GM19395 (cell line): ENCODE results near the gene NEK10.

Experiments
- ATAC-seq: cut with Tn5 transposase; IDR thresholded peaks from one replicate; pipeline ENCODE4 v1.9.1; 2021; ENCODE audit warnings: mild to moderate bottlenecking, moderate library complexity; ENCODE audit not compliant: unreplicated experiment

NEK10 gene

GRCh38 chr3:27252646-27253045, 116.5 kb downstream of the NEK10 start:
- no peak for ATAC-seq

- ATAC-seq: no peak
Observed at GRCh38 chr3:27244374-27244773, 124.8 kb downstream of the NEK10 start.

GRCh38 chr3:27239951-27240350, 129.2 kb downstream of the NEK10 start:
- no peak for ATAC-seq

- no peak for ATAC-seq
Observed at GRCh38 chr3:27228805-27229204, 140.4 kb downstream of the NEK10 start.

GRCh38 chr3:27224197-27224596, 145.0 kb downstream of the NEK10 start:
- no peak for ATAC-seq

GRCh38 chr3:27221264-27221932, 147.8 kb downstream of the NEK10 start:
- no peak for ATAC-seq

- ATAC-seq: no peak
Observed at GRCh38 chr3:27220166-27220565, 149.0 kb downstream of the NEK10 start.

- no peak for ATAC-seq
Observed at GRCh38 chr3:27219127-27219845, 149.9 kb downstream of the NEK10 start.

GRCh38 chr3:27216955-27217552, 152.1 kb downstream of the NEK10 start:
- no peak for ATAC-seq

- ATAC-seq: no peak
Observed at GRCh38 chr3:27216295-27216855, 152.8 kb downstream of the NEK10 start.

GRCh38 chr3:27213450-27213849, 155.7 kb downstream of the NEK10 start:
- no peak for ATAC-seq

GRCh38 chr3:27209617-27210264, 159.4 kb downstream of the NEK10 start:
- peak; percentile 59 for ATAC-seq

GRCh38 chr3:27208961-27209616, 160.1 kb downstream of the NEK10 start:
- ATAC-seq: no peak

- ATAC-seq: no peak
Observed at GRCh38 chr3:27202959-27203358, 166.2 kb downstream of the NEK10 start.

- no peak for ATAC-seq
Observed at GRCh38 chr3:27201492-27201891, 167.7 kb downstream of the NEK10 start.

- no peak for ATAC-seq
Observed at GRCh38 chr3:27200721-27201489, 168.3 kb downstream of the NEK10 start.

- ATAC-seq: no peak
Observed at GRCh38 chr3:27194861-27195483, 174.2 kb downstream of the NEK10 start.

- no peak for ATAC-seq
Observed at GRCh38 chr3:27193056-27193455, 176.1 kb downstream of the NEK10 start.

GRCh38 chr3:27186013-27186412, 183.2 kb downstream of the NEK10 start:
- ATAC-seq: no peak
